Measurements from ENCODE around the gene PAIP1. TPM values are rescaled to one million over a fixed set of nuclear protein-coding genes. Genes with fewer than 3 reads are reported as not detected.

The PAIP1 gene, protein sequence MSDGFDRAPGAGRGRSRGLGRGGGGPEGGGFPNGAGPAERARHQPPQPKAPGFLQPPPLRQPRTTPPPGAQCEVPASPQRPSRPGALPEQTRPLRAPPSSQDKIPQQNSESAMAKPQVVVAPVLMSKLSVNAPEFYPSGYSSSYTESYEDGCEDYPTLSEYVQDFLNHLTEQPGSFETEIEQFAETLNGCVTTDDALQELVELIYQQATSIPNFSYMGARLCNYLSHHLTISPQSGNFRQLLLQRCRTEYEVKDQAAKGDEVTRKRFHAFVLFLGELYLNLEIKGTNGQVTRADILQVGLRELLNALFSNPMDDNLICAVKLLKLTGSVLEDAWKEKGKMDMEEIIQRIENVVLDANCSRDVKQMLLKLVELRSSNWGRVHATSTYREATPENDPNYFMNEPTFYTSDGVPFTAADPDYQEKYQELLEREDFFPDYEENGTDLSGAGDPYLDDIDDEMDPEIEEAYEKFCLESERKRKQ
- total RNA-seq (ENCODE audit: low replicate concordance), result 79.9 and 95.5 TPM in 2 replicates
- long read RNA-seq, transcript PAIP1-201 (11 exons, 2,782 nt), result minor isoform, 6 of 75 reads
- long read RNA-seq, transcript PAIP1-202 (11 exons, 1,814 nt), result minor isoform, 14 of 75 reads
- long read RNA-seq, transcript PAIP1-203 (11 exons, 1,734 nt), result major isoform, 41 of 75 reads
- long read RNA-seq, partial matches to known transcripts, result 6 of 75 reads
- long read RNA-seq, other reads (novel, unspliced or antisense), result 8 of 75 reads

DNA sequence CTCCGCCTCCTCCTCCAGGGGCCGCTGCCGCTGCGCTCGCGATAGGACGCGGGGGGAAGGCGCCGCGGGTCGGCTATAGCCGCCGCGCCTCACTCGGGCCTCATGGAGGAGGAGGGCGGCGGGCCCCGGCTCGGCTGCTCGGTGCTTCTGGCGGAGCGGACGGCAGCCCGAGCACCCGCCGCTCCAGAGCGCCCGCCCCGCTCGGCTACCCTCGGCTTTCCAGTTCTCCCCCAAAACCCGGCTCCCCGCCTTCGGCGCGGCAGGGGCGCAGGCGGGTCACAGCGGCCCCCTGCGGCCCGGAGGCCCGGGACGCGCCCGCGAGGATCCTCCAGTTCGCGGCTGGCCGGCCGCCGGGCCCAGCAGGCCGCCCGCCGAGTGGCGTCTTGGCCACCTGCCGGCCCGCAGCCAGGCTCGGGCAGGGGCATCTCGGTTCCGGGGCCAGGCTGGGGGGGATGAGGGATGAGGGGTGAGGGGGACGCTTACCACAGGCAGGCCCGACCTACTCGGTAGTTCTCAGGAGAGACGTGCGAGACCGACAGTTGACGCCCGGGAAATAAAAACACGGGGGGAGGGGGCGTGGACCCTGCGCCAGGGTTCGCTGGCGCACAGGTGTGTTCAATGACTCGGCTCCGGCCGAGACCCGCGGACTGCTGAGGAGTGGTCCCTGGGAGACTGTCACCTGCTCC, at the start of gene PAIP1:
PAIP1 (minus strand) TSS at position 221 of the 686 bp plus-strand sequence. CDS start 231 bp downstream, outside the sequence.
- no peaks in the 10 kb centered on the region for H3K9me3 Mint-ChIP-seq
- H3K4me3 Mint-ChIP-seq, result peak within 1 kb of the TSS; percentile 94
- peak within 1 kb of the TSS; percentile 94 for H3K27ac Mint-ChIP-seq
- H3K36me3 Mint-ChIP-seq, result peaks cover 3% of the 10 kb centered on the region
- DNase-seq (ENCODE audit: extremely low spot score, unreplicated experiment), result peak; percentile 90
- TF ChIP-seq, protein P1, sequence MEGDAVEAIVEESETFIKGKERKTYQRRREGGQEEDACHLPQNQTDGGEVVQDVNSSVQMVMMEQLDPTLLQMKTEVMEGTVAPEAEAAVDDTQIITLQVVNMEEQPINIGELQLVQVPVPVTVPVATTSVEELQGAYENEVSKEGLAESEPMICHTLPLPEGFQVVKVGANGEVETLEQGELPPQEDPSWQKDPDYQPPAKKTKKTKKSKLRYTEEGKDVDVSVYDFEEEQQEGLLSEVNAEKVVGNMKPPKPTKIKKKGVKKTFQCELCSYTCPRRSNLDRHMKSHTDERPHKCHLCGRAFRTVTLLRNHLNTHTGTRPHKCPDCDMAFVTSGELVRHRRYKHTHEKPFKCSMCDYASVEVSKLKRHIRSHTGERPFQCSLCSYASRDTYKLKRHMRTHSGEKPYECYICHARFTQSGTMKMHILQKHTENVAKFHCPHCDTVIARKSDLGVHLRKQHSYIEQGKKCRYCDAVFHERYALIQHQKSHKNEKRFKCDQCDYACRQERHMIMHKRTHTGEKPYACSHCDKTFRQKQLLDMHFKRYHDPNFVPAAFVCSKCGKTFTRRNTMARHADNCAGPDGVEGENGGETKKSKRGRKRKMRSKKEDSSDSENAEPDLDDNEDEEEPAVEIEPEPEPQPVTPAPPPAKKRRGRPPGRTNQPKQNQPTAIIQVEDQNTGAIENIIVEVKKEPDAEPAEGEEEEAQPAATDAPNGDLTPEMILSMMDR (conservative IDR thresholded peaks at IDR 0.05), result peak; percentile 76
- H3K27me3 Mint-ChIP-seq, result no peaks in the 10 kb centered on the region
- no peaks in the 10 kb centered on the region for H3K4me1 Mint-ChIP-seq (ENCODE audit: unreplicated experiment)

DNA sequence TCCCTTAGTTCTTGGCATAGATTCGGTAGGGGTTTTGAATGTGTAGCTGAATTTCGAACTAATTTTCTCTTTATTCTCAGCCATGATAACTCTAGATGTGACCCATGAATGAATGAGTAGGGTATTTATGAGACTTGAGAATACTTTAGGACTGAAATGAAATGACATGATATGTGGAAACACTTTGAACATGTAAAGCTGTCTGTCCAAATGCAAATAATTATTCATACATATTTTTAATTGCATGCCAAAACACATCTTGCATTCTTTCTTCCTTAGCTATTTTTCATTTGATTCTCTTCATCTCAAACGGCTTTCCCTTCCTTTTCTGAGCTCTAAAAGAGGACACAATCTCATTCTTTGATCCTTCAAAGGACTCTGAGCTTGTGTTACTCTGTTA, 49.5 kb upstream of the PAIP1 start:
- Mint-ChIP-seq H3K4me1 (ENCODE audit: unreplicated experiment) (peaks cover 24% of the 10 kb centered on the region), H3K9me3 (peaks cover 4% of the 10 kb centered on the region), H3K27me3 (no peaks in the 10 kb centered on the region), H3K4me3 (no peak overlapping the region), H3K27ac (no peak overlapping the region), H3K36me3 (peaks cover 30% of the 10 kb centered on the region)
- DNase-seq (ENCODE audit: extremely low spot score, unreplicated experiment), result no peak
- TF ChIP-seq, protein P1 (conservative IDR thresholded peaks at IDR 0.05), result no peak

DNA sequence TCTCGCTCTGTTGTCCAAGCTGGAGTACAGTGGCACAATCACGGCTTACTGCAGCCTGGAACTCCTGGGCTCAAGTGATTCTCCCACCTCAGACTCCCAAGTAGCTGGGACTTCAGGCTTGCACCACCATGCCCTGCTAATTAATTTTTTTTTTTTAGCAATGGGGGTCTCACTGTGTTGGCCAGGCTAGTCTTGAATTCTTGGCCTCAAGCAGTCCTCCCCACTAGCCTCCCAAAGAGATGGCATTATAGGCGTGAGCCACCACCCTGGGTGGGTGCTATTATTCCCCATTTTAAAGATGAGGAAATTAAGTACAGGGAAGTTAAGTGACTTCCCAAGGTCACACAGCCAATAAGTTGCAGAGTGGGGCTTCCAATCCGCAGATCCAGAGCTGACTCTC, 47.8 kb upstream of the PAIP1 start:
- H3K4me1 Mint-ChIP-seq (ENCODE audit: unreplicated experiment), result peaks cover 24% of the 10 kb centered on the region
- H3K9me3 Mint-ChIP-seq, result peaks cover 4% of the 10 kb centered on the region
- TF ChIP-seq, protein P1 (conservative IDR thresholded peaks at IDR 0.05), result no peak
- H3K27ac Mint-ChIP-seq, result no peak overlapping the region
- H3K4me3 Mint-ChIP-seq, result peak overlapping the region; percentile 97
- DNase-seq (ENCODE audit: extremely low spot score, unreplicated experiment), result no peak
- H3K36me3 Mint-ChIP-seq, result peaks cover 22% of the 10 kb centered on the region
- no peaks in the 10 kb centered on the region for H3K27me3 Mint-ChIP-seq

DNA sequence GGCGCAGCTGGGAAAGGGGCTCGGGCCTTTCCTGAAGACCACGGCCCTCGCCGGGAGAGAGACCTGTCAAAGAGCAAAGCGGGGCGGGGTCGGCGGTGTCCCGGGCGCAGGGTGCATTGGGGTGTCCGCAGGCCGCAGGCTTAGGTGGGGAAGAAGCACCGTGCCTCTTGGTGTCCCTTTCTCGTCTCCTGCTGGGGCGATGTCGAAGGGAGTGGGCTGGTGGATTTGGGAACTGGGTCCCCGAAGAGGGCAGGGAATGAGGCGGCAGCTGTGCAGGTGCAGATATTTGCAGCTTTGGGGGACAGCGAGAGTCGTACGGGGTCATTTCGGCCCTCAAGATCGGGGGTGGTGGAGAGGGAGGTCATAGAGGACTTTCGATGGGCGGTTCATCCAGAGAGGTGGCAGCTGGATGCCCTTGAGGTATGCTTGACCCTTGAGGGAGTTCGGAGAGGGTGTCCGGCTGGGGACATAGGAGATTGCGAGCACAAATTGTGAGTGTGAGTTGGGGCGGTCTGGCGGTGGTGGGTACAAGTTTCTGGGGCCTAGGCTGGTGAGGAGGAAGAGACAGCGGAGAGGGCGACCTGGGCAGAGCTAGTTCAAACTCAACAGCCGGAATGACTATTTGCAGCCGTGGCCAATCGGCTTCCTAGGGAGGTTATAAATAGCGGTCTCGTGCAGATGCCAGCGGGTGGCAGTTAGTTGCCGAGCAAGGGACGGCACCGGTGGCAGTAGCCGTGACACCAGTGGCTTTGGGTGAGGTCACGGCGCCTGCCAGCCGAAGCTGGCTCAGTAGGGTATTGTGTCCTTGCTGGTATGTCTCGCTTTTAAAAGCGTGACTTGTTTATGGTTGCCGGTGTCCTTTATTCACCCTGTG, 46.7 kb upstream of the PAIP1 start:
- peaks cover 24% of the 10 kb centered on the region for H3K4me1 Mint-ChIP-seq (ENCODE audit: unreplicated experiment)
- TF ChIP-seq, protein P1 (conservative IDR thresholded peaks at IDR 0.05), result no peak
- H3K4me3 Mint-ChIP-seq, result peak overlapping the region; percentile 97
- peak overlapping the region; percentile 90 for H3K27ac Mint-ChIP-seq
- H3K36me3 Mint-ChIP-seq, result peaks cover 15% of the 10 kb centered on the region
- no peaks in the 10 kb centered on the region for H3K27me3 Mint-ChIP-seq
- DNase-seq (ENCODE audit: extremely low spot score, unreplicated experiment), result no peak
- peaks cover 4% of the 10 kb centered on the region for H3K9me3 Mint-ChIP-seq

Measured in type B pancreatic cell (in vitro differentiated cells).